Osteocyte (in vitro differentiated cells): ENCODE data around the gene TDRD9. TPM values are rescaled to one million over a fixed set of nuclear protein-coding genes. Genes with fewer than 3 reads are reported as not detected.
A peak's percentile ranks its signal among the peaks of the same experiment; 100 is the strongest.

Experiments used
- DNase-seq: peaks from one replicate; pipeline ENCODE4 v3.0.0; 2021; ENCODE audit warnings: mixed read lengths; ENCODE audit not compliant: unreplicated experiment; ENCODE audit errors: extremely low spot score
- H3K27ac Mint-ChIP-seq: one replicate; pipeline ENCODE4 v1.8.0; 2021; ENCODE audit warnings: mild to moderate bottlenecking, mixed read lengths; ENCODE audit not compliant: unreplicated experiment
- H3K27me3 Mint-ChIP-seq: one replicate; pipeline ENCODE4 v1.8.0; 2021; ENCODE audit warnings: mixed read lengths; ENCODE audit not compliant: unreplicated experiment
- H3K36me3 Mint-ChIP-seq: one replicate; pipeline ENCODE4 v1.8.0; 2021; ENCODE audit warnings: mixed read lengths; ENCODE audit not compliant: unreplicated experiment
- H3K4me1 Mint-ChIP-seq: one replicate; pipeline ENCODE4 v1.8.0; 2021; ENCODE audit warnings: mixed read lengths; ENCODE audit not compliant: unreplicated experiment
- H3K4me3 Mint-ChIP-seq: one replicate; pipeline ENCODE4 v1.8.0; 2021; ENCODE audit warnings: mild to moderate bottlenecking, moderate library complexity, mixed read lengths; ENCODE audit not compliant: unreplicated experiment
- H3K9me3 Mint-ChIP-seq: one replicate; pipeline ENCODE4 v1.8.0; 2021; ENCODE audit warnings: mixed read lengths; ENCODE audit not compliant: unreplicated experiment
- CTCF ChIP-seq: fragments of 200-600 bp; sonication (generic); IDR thresholded peaks from 2 replicates; pipeline ENCODE4 v1.5.0; 2021; ENCODE audit warnings: antibody characterized with exemption, mild to moderate bottlenecking, moderate library complexity
- total RNA-seq: library from RNA; stranded (reverse); gene quantifications from 2 replicates; pipeline ENCODE4 v1.2.1, GENCODE V29; 2021

Gene TDRD9
- total RNA-seq, 1 donor from 2014 or later, result not detected

GRCh38 chr14:103998027-103998426, 69.8 kb downstream of the TDRD9 start:
- Mint-ChIP-seq H3K9me3 (no peaks in the 10 kb centered on the region), H3K4me3 (no peak overlapping the region), H3K27me3 (peaks cover 19% of the 10 kb centered on the region), H3K27ac (no peak overlapping the region), H3K4me1 (no peaks in the 10 kb centered on the region), H3K36me3 (no peaks in the 10 kb centered on the region)
- no peak for TF ChIP-seq CTCF
- DNase-seq, result peak; percentile 51

GRCh38 chr14:103999795-104000440, 71.7 kb downstream of the TDRD9 start:
- Mint-ChIP-seq H3K9me3 (no peaks in the 10 kb centered on the region), H3K27me3 (peaks cover 5% of the 10 kb centered on the region), H3K4me3 (no peak overlapping the region), H3K4me1 (no peaks in the 10 kb centered on the region), H3K27ac (no peak overlapping the region), H3K36me3 (no peaks in the 10 kb centered on the region)
- DNase-seq, result peak; percentile 19
- no peak for TF ChIP-seq CTCF

GRCh38 chr14:104001003-104001402, 72.7 kb downstream of the TDRD9 start:
- Mint-ChIP-seq H3K4me3 (no peak overlapping the region), H3K27ac (no peak overlapping the region), H3K4me1 (no peaks in the 10 kb centered on the region), H3K36me3 (no peaks in the 10 kb centered on the region), H3K27me3 (peaks cover 13% of the 10 kb centered on the region), H3K9me3 (no peaks in the 10 kb centered on the region)
- TF ChIP-seq CTCF, result peak; percentile 23
- no peak for DNase-seq

- Mint-ChIP-seq H3K36me3 (no peaks in the 10 kb centered on the region), H3K27me3 (peaks cover 17% of the 10 kb centered on the region), H3K27ac (no peak overlapping the region), H3K9me3 (no peaks in the 10 kb centered on the region), H3K4me1 (no peaks in the 10 kb centered on the region), H3K4me3 (no peak overlapping the region)
- no peak for DNase-seq
- TF ChIP-seq CTCF, result no peak
Measured at GRCh38 chr14:104003616-104004015, 75.4 kb downstream of the TDRD9 start.

GRCh38 chr14:104004849-104005248, 76.6 kb downstream of the TDRD9 start:
- no peak overlapping the region for H3K27ac Mint-ChIP-seq
- H3K36me3 Mint-ChIP-seq, result no peaks in the 10 kb centered on the region
- H3K4me1 Mint-ChIP-seq, result no peaks in the 10 kb centered on the region
- no peak overlapping the region for H3K4me3 Mint-ChIP-seq
- TF ChIP-seq CTCF, result no peak
- H3K27me3 Mint-ChIP-seq, result peaks cover 17% of the 10 kb centered on the region
- no peaks in the 10 kb centered on the region for H3K9me3 Mint-ChIP-seq
- no peak for DNase-seq
